GM18505 (cell line): Measurements from ENCODE around the gene ARPP21.

ENCODE experiments used
- ATAC-seq: cut with Tn5 transposase; IDR thresholded peaks from one replicate; pipeline ENCODE4 v1.9.1; 2021; ENCODE audit not compliant: unreplicated experiment
- POLR2A ChIP-seq: IDR thresholded peaks from 4 replicates; pipeline ENCODE4 v1.6.1; 2011; ENCODE audit warnings: borderline replicate concordance; ENCODE audit not compliant: insufficient read depth, insufficient read length; ENCODE audit errors: extremely low read depth

ARPP21 gene

GRCh38 chr3:35708394-35709271, 69.3 kb downstream of the ARPP21 start:
- no peak for ATAC-seq
- no peak for TF ChIP-seq POLR2A

GRCh38 chr3:35709691-35710090, 70.4 kb downstream of the ARPP21 start:
- no peak for ATAC-seq

GRCh38 chr3:35710554-35710953, 71.2 kb downstream of the ARPP21 start:
- ATAC-seq = no peak
- TF ChIP-seq POLR2A = no peak

More at GRCh38 chr3:35709691-35710090, 70.4 kb downstream of the ARPP21 start:
- no peak for TF ChIP-seq POLR2A

- no peak for TF ChIP-seq POLR2A
- no peak for ATAC-seq
These were observed 79.6 kb downstream of the ARPP21 start for GRCh38 chr3:35718921-35719320.

- no peak for ATAC-seq
- TF ChIP-seq POLR2A = no peak
These were observed 82.3 kb downstream of the ARPP21 start for GRCh38 chr3:35721628-35722027.

- no peak for ATAC-seq
- no peak for TF ChIP-seq POLR2A
These were observed 83.6 kb downstream of the ARPP21 start for GRCh38 chr3:35722902-35723301.

- no peak for ATAC-seq
- TF ChIP-seq POLR2A = no peak
These were observed 84.3 kb downstream of the ARPP21 start for GRCh38 chr3:35723480-35724097.

- ATAC-seq = no peak
- TF ChIP-seq POLR2A = no peak
These were observed 84.8 kb downstream of the ARPP21 start for GRCh38 chr3:35724106-35724505.

GRCh38 chr3:35727179-35727578, 87.9 kb downstream of the ARPP21 start:
- TF ChIP-seq POLR2A = no peak
- ATAC-seq = no peak

GRCh38 chr3:35733341-35733740, 94.0 kb downstream of the ARPP21 start:
- no peak for TF ChIP-seq POLR2A

GRCh38 chr3:35733864-35734263, 94.5 kb downstream of the ARPP21 start:
- ATAC-seq = no peak
- no peak for TF ChIP-seq POLR2A

More at GRCh38 chr3:35733341-35733740, 94.0 kb downstream of the ARPP21 start:
- ATAC-seq = no peak

GRCh38 chr3:35737080-35737479, 97.8 kb downstream of the ARPP21 start:
- TF ChIP-seq POLR2A = no peak
- ATAC-seq = no peak

- ATAC-seq = no peak
- TF ChIP-seq POLR2A = no peak
These were observed 98.2 kb downstream of the ARPP21 start for GRCh38 chr3:35737527-35737926.
